ENCODE results near the gene KRT36. TPM values are rescaled to one million over a fixed set of nuclear protein-coding genes. Genes with fewer than 3 reads are reported as not detected.

KRT36 gene
- total RNA-seq (2014; rRNA removed; shearing (Covaris generic); ENCODE audit: low replicate concordance): not detected in 2 replicates

- Histone ChIP-seq H2AFZ (ENCODE audit: low read length) (no peak within 1 kb of the TSS), H3K27ac (ENCODE audit: low read length) (no peak within 1 kb of the TSS), H4K20me1 (ENCODE audit: insufficient read depth, low read depth, low read length) (no peaks in the 10 kb centered on the region), H3K4me1 (ENCODE audit: low read length) (no peaks in the 10 kb centered on the region), H3K36me3 (ENCODE audit: insufficient read depth, low read length) (no peaks in the 10 kb centered on the region), H3K9ac (ENCODE audit: low read length) (no peak within 1 kb of the TSS), H3K4me2 (ENCODE audit: low read depth, low read length, poor library complexity, severe bottlenecking) (no peak within 1 kb of the TSS), H3K9me2 (replicated peaks; ENCODE audit: insufficient read depth, low read length) (no peaks in the 10 kb centered on the region), H3K9me3 (ENCODE audit: low read length) (no peaks in the 10 kb centered on the region), H3K79me2 (ENCODE audit: low read length) (no peaks in the 10 kb centered on the region), H3K4me3 (ENCODE audit: low read length) (no peak within 1 kb of the TSS), H3K27me3 (ENCODE audit: low read length) (no peaks in the 10 kb centered on the region)
- no peak for DNase-seq
These were observed at the start of gene KRT36 for GRCh38 chr17:41489531-41489930. Gene KRT36, minus strand, starts transcription at chr17:41489910. Its CDS starts 46 bp downstream, at chr17:41489864.

DNA sequence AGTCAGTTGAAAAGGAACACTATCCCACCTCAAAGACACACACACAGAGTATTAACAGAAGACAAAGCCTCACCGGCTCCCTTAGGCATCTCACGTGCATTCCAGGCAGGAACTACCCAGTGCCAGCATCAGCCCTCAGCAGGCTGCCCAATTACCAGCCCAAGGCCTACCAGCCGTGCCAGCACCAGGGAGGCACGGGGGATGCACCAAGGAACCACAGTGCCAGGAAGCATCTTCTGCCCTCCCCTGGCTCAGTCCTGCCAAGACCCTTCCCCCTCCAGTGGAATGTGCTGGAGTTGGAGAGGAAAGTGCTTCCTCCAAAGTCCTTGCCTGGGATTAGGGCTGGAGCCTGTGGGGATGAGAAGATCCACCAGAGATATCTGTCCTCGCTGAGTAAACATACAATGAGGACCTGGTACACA, 49.4 kb upstream of the KRT36 start:
- H4K20me1 ChIP-seq (ENCODE audit: insufficient read depth, low read depth, low read length): no peaks in the 10 kb centered on the region
- H3K9ac ChIP-seq (ENCODE audit: low read length): no peak overlapping the region
- no peaks in the 10 kb centered on the region for H3K36me3 ChIP-seq (ENCODE audit: insufficient read depth, low read length)
- DNase-seq: no peak
- no peaks in the 10 kb centered on the region for H3K9me3 ChIP-seq (ENCODE audit: low read length)
- H3K9me2 ChIP-seq (replicated peaks; ENCODE audit: insufficient read depth, low read length): no peaks in the 10 kb centered on the region
- no peak overlapping the region for H2AFZ ChIP-seq (ENCODE audit: low read length)
- no peaks in the 10 kb centered on the region for H3K79me2 ChIP-seq (ENCODE audit: low read length)
- H3K4me2 ChIP-seq (ENCODE audit: low read depth, low read length, poor library complexity, severe bottlenecking): no peak overlapping the region
- H3K27me3 ChIP-seq (ENCODE audit: low read length): no peaks in the 10 kb centered on the region
- peaks cover 10% of the 10 kb centered on the region for H3K4me1 ChIP-seq (ENCODE audit: low read length)
- no peak overlapping the region for H3K27ac ChIP-seq (ENCODE audit: low read length)
- no peak overlapping the region for H3K4me3 ChIP-seq (ENCODE audit: low read length)

DNA sequence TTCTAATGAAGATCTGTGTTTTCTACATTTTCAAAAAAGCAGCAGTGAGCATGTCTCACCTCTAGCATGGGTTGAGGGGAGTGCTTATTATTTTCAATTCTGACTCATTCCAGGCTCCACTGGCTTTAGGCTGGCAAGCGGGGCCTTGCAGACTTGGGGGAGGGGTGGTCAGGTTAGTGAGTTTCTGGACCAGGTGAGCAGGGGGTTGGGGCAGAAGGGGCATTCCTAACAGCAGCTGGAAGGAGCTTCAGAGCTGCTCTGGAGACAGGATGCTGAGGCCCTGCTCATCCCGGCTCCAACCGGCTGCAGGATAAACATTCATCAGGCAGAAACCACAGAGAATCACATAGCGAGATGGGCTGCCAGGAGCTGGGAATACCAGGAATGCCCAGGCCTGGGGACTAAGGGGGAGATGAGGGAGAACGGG, 48.9 kb upstream of the KRT36 start:
- Histone ChIP-seq H3K9me3 (ENCODE audit: low read length) (no peaks in the 10 kb centered on the region), H3K36me3 (ENCODE audit: insufficient read depth, low read length) (no peaks in the 10 kb centered on the region), H4K20me1 (ENCODE audit: insufficient read depth, low read depth, low read length) (no peaks in the 10 kb centered on the region), H3K4me1 (ENCODE audit: low read length) (peaks cover 10% of the 10 kb centered on the region), H3K9me2 (replicated peaks; ENCODE audit: insufficient read depth, low read length) (no peaks in the 10 kb centered on the region), H3K27me3 (ENCODE audit: low read length) (no peaks in the 10 kb centered on the region), H3K4me2 (ENCODE audit: low read depth, low read length, poor library complexity, severe bottlenecking) (no peak overlapping the region), H3K79me2 (ENCODE audit: low read length) (no peaks in the 10 kb centered on the region), H3K4me3 (ENCODE audit: low read length) (no peak overlapping the region), H3K9ac (ENCODE audit: low read length) (no peak overlapping the region), H2AFZ (ENCODE audit: low read length) (no peak overlapping the region), H3K27ac (ENCODE audit: low read length) (no peak overlapping the region)
- no peak for DNase-seq

GRCh38 chr17:41537990-41538389, 48.3 kb upstream of the KRT36 start:
- Histone ChIP-seq H3K4me1 (ENCODE audit: low read length) (peaks cover 9% of the 10 kb centered on the region), H3K4me3 (ENCODE audit: low read length) (no peak overlapping the region), H3K27me3 (ENCODE audit: low read length) (no peaks in the 10 kb centered on the region), H3K9me2 (replicated peaks; ENCODE audit: insufficient read depth, low read length) (no peaks in the 10 kb centered on the region), H3K79me2 (ENCODE audit: low read length) (no peaks in the 10 kb centered on the region), H3K36me3 (ENCODE audit: insufficient read depth, low read length) (no peaks in the 10 kb centered on the region), H3K9ac (ENCODE audit: low read length) (no peak overlapping the region), H3K4me2 (ENCODE audit: low read depth, low read length, poor library complexity, severe bottlenecking) (no peak overlapping the region), H4K20me1 (ENCODE audit: insufficient read depth, low read depth, low read length) (no peaks in the 10 kb centered on the region), H2AFZ (ENCODE audit: low read length) (no peak overlapping the region), H3K9me3 (ENCODE audit: low read length) (no peaks in the 10 kb centered on the region), H3K27ac (ENCODE audit: low read length) (no peak overlapping the region)
- no peak for DNase-seq

DNA sequence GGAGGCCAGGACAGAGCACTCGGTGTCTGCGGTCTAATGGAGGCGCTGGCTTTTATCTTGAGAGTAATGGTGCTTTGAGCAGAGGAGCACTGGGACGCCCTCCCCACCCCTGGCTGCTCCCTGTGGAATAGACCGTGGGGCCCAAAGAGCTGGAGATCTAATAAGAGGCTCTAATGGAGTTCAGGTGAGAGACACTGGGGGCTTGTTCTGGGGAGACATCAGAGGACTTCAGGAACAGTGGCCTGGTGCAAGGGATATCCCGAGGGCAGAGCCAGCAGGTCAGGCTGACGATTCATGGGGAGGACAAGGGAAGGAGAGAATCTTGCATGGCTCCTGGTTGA, 47.9 kb upstream of the KRT36 start:
- no peaks in the 10 kb centered on the region for H3K9me3 ChIP-seq (ENCODE audit: low read length)
- H3K27ac ChIP-seq (ENCODE audit: low read length): no peak overlapping the region
- H3K27me3 ChIP-seq (ENCODE audit: low read length): no peaks in the 10 kb centered on the region
- no peak overlapping the region for H3K4me2 ChIP-seq (ENCODE audit: low read depth, low read length, poor library complexity, severe bottlenecking)
- H3K79me2 ChIP-seq (ENCODE audit: low read length): no peaks in the 10 kb centered on the region
- H3K4me3 ChIP-seq (ENCODE audit: low read length): no peak overlapping the region
- DNase-seq: no peak
- no peaks in the 10 kb centered on the region for H3K9me2 ChIP-seq (replicated peaks; ENCODE audit: insufficient read depth, low read length)
- H2AFZ ChIP-seq (ENCODE audit: low read length): no peak overlapping the region
- H3K9ac ChIP-seq (ENCODE audit: low read length): no peak overlapping the region
- H3K4me1 ChIP-seq (ENCODE audit: low read length): peaks cover 5% of the 10 kb centered on the region
- H3K36me3 ChIP-seq (ENCODE audit: insufficient read depth, low read length): no peaks in the 10 kb centered on the region
- no peaks in the 10 kb centered on the region for H4K20me1 ChIP-seq (ENCODE audit: insufficient read depth, low read depth, low read length)

DNA sequence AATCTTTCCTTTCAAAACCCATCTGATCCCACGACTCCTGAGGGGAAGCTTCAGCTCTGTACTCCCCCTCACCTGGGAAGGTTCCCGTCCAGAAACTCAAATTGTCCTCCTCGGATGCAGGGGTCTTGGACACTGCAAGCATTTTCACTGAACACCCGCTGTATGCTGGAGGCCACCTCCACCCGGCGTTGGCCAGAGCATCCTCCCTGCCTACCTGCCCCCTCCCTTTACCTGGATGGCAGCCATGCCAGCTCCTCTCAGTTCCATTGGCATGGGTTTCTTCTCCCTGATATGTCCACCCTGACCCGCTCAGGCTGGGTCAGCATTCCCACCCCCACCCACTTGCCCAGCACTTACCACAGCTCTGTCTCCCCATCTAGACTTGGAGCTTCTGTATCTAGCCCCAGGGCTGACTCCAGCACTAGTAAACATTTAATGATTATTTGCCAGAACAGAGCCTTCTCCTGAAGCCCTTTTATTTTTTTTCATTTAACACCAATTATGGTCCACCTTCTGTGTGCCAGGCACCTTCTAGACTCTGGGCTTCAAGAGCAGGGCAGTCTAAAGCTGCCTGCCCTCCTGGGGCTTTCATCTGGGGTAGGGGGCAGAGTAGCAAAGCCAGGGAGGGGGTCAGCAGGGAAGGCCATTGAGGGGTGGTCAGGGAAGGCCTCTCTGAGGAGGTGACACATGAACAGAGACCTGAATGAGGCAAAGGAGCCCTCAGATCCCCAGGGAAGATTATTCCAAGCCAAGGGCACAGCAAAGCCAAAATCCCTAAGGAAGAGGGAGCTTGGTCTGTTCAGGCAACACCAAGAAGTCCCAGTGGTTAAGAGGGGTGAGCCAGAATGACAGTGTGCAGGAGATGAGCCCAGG, 47.3 kb upstream of the KRT36 start:
- Histone ChIP-seq H3K9ac (ENCODE audit: low read length) (no peak overlapping the region), H3K79me2 (ENCODE audit: low read length) (no peaks in the 10 kb centered on the region), H3K9me3 (ENCODE audit: low read length) (no peaks in the 10 kb centered on the region), H2AFZ (ENCODE audit: low read length) (no peak overlapping the region), H3K27me3 (ENCODE audit: low read length) (no peaks in the 10 kb centered on the region), H3K9me2 (replicated peaks; ENCODE audit: insufficient read depth, low read length) (no peaks in the 10 kb centered on the region), H3K4me1 (ENCODE audit: low read length) (no peaks in the 10 kb centered on the region), H4K20me1 (ENCODE audit: insufficient read depth, low read depth, low read length) (no peaks in the 10 kb centered on the region), H3K4me3 (ENCODE audit: low read length) (no peak overlapping the region), H3K4me2 (ENCODE audit: low read depth, low read length, poor library complexity, severe bottlenecking) (no peak overlapping the region), H3K27ac (ENCODE audit: low read length) (no peak overlapping the region), H3K36me3 (ENCODE audit: insufficient read depth, low read length) (no peaks in the 10 kb centered on the region)
- no peak for DNase-seq

- Histone ChIP-seq H3K27me3 (ENCODE audit: low read length) (no peaks in the 10 kb centered on the region), H3K9me3 (ENCODE audit: low read length) (no peaks in the 10 kb centered on the region), H3K79me2 (ENCODE audit: low read length) (no peaks in the 10 kb centered on the region), H3K36me3 (ENCODE audit: insufficient read depth, low read length) (no peaks in the 10 kb centered on the region), H3K9me2 (replicated peaks; ENCODE audit: insufficient read depth, low read length) (no peaks in the 10 kb centered on the region), H2AFZ (ENCODE audit: low read length) (no peak overlapping the region), H3K9ac (ENCODE audit: low read length) (no peak overlapping the region), H3K4me1 (ENCODE audit: low read length) (no peaks in the 10 kb centered on the region), H3K4me3 (ENCODE audit: low read length) (no peak overlapping the region), H4K20me1 (ENCODE audit: insufficient read depth, low read depth, low read length) (no peaks in the 10 kb centered on the region), H3K27ac (ENCODE audit: low read length) (no peak overlapping the region), H3K4me2 (ENCODE audit: low read depth, low read length, poor library complexity, severe bottlenecking) (no peak overlapping the region)
- DNase-seq: no peak
These were observed 46.2 kb upstream of the KRT36 start for GRCh38 chr17:41535764-41536481.

DNA sequence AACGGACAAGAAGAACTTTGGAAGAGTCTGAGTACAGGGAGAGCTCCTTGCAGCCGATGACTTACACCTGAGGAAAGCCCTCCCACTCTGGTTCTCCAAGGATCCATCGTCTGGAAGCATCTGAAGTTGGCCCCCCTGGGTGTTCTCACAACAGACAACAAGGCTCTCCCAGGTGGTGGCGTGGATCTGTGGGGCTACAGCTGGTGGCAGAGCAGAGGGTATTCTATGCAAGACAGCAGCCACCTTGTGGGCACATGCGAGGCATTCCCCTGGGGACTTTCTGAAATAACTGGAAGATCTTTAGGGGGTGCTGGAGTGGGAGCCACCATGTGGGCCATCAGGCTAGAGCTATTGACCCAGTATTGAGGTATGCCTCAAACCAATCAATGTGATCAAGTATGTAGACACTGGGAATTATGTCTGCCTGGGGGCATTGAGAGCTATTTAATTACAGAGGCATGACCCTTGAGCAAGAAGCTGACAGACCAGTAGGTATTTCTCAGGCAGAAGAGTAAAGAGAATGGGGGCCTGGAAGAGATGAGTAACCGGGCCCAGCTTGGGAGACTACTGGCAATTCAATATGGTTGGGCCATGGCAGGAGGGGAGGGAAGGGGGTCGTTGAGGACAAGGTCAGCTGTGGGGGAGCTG, 45.3 kb upstream of the KRT36 start:
- H3K27ac ChIP-seq (ENCODE audit: low read length): no peak overlapping the region
- H3K79me2 ChIP-seq (ENCODE audit: low read length): no peaks in the 10 kb centered on the region
- H4K20me1 ChIP-seq (ENCODE audit: insufficient read depth, low read depth, low read length): no peaks in the 10 kb centered on the region
- no peak for DNase-seq
- H3K9me3 ChIP-seq (ENCODE audit: low read length): no peaks in the 10 kb centered on the region
- no peaks in the 10 kb centered on the region for H3K4me1 ChIP-seq (ENCODE audit: low read length)
- H3K9ac ChIP-seq (ENCODE audit: low read length): no peak overlapping the region
- no peaks in the 10 kb centered on the region for H3K9me2 ChIP-seq (replicated peaks; ENCODE audit: insufficient read depth, low read length)
- H3K36me3 ChIP-seq (ENCODE audit: insufficient read depth, low read length): no peaks in the 10 kb centered on the region
- H3K27me3 ChIP-seq (ENCODE audit: low read length): no peaks in the 10 kb centered on the region
- H3K4me3 ChIP-seq (ENCODE audit: low read length): no peak overlapping the region
- H3K4me2 ChIP-seq (ENCODE audit: low read depth, low read length, poor library complexity, severe bottlenecking): no peak overlapping the region
- no peak overlapping the region for H2AFZ ChIP-seq (ENCODE audit: low read length)

Data from Karpas-422 (cell line).